OCI-LY1 (cell line): ENCODE data around the gene LTBP2.

Experiments used
- EZH2 ChIP-seq: fragments of 200-600 bp; sonication (generic), shearing (Covaris generic); IDR thresholded peaks from 2 replicates; pipeline ENCODE4 v1.8.0; 2017; ENCODE audit warnings: borderline replicate concordance, mixed run types, mild to moderate bottlenecking, antibody characterized with exemption, low read length, moderate library complexity, mixed read lengths
- TF ChIP-seq, protein P1 (sequence below): fragments of 200-600 bp; sonication (generic), shearing (Covaris generic); IDR thresholded peaks from 2 replicates; pipeline ENCODE4 v1.5.1; 2017; ENCODE audit warnings: mild to moderate bottlenecking, antibody characterized with exemption, low read length, moderate library complexity, mixed read lengths

DNA sequence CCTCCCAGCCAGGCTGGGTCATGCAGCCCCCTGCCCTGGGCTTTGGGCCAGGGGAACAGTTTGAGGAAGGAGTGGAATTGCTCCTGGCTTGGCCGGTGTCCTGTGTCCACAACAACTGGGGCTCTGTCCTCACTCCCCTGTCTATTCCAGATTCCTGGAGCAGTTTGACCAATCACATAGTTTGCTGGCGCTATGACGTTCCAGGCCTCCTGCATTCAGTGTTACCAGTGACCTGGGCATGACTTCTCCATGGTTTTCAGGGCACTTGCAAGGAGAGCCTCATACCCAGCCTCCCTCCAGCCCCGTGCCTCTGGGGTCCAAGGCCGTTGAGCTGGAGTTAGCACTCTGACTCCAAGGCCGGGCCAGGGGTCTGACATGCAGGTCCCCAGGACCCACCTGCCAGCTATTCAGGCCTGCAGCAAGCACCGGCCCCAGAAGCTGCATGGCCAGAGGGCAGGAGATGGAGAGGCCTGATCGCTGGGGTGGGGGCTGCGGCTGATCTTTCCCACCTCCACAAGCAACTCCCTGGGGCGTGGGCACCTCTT lies 84.2 kb downstream of the LTBP2 start:
- TF ChIP-seq, protein P1, sequence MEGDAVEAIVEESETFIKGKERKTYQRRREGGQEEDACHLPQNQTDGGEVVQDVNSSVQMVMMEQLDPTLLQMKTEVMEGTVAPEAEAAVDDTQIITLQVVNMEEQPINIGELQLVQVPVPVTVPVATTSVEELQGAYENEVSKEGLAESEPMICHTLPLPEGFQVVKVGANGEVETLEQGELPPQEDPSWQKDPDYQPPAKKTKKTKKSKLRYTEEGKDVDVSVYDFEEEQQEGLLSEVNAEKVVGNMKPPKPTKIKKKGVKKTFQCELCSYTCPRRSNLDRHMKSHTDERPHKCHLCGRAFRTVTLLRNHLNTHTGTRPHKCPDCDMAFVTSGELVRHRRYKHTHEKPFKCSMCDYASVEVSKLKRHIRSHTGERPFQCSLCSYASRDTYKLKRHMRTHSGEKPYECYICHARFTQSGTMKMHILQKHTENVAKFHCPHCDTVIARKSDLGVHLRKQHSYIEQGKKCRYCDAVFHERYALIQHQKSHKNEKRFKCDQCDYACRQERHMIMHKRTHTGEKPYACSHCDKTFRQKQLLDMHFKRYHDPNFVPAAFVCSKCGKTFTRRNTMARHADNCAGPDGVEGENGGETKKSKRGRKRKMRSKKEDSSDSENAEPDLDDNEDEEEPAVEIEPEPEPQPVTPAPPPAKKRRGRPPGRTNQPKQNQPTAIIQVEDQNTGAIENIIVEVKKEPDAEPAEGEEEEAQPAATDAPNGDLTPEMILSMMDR, result no peak
- no peak for TF ChIP-seq EZH2
